Kidney (tissue), 14 donors: ENCODE measurements around the gene CLMN. TPM values are rescaled to one million over a fixed set of nuclear protein-coding genes. Genes with fewer than 3 reads are reported as not detected.
"Not testable (repeated sequence)": the region's sequence is repeated elsewhere in the genome, so short reads cannot be mapped to it uniquely, and the experiment has no call there.

Experiments used
- DNase-seq, 5 donors: peaks; one replicate each; pipeline ENCODE4 v3.0.0-alpha.2; 2013 to 2020
- FAIRE-seq: peaks from 2 replicates; lab custom pipeline; 2012; peaks lifted over from hg19 to GRCh38; lab: Jason Lieb, UNC
- H3K27ac ChIP-seq, 2 donors: one replicate each; pipeline ENCODE4 v1.7.0; 2013; ENCODE audit warnings: low read depth in 2 of 2, low read length in 2 of 2, inconsistent platforms in 1 of 2
- H3K27me3 ChIP-seq: one replicate; pipeline ENCODE4 v1.7.1; 2013; ENCODE audit warnings: low read length, inconsistent platforms; ENCODE audit not compliant: control insufficient read depth, insufficient read depth
- H3K36me3 ChIP-seq, 3 donors: one replicate each; pipeline versions ENCODE4 v1.7.0 to v1.7.1; 2013; ENCODE audit warnings: low read length in 3 of 3, control low read depth in 1 of 3, inconsistent platforms in 1 of 3; ENCODE audit not compliant: insufficient read depth in 3 of 3, control insufficient read depth in 2 of 3
- H3K4me1 ChIP-seq, 3 donors: one replicate each; pipeline versions ENCODE4 v1.7.0 to v1.7.1; 2013; ENCODE audit warnings: low read length in 3 of 3, inconsistent platforms in 1 of 3, low read depth in 1 of 3; ENCODE audit not compliant: control insufficient read depth in 2 of 3, insufficient read depth in 2 of 3
- H3K4me3 ChIP-seq, 3 donors: one replicate each; pipeline versions ENCODE4 v1.7.0 to v1.8.1; 2013; ENCODE audit warnings: low read length in 3 of 3, control low read depth in 1 of 3, inconsistent platforms in 1 of 3
- H3K9ac ChIP-seq, 3 donors: one replicate each; pipeline versions ENCODE4 v1.7.0 to v1.7.1; 2013; ENCODE audit warnings: low read length in 3 of 3, control low read depth in 1 of 3, inconsistent platforms in 1 of 3
- H3K9me3 ChIP-seq, 3 donors: one replicate each; pipeline versions ENCODE4 v1.7.0 to v1.7.1; 2013; ENCODE audit warnings: low read length in 3 of 3, control low read depth in 1 of 3, inconsistent platforms in 1 of 3; ENCODE audit not compliant: control insufficient read depth in 2 of 3, insufficient read depth in 1 of 3
- intact Hi-C: fragments of 100-400 bp; cut with DNase I; formaldehyde crosslinking; loops from one replicate; pipeline ENCODE4 v1.11.1; 2022
- polyA plus RNA-seq: library from polyadenylated mRNA; stranded (reverse); fragments of 350-450 nt; fragmentation: Illumina TruSeq; extraction: RNeasy Lipid Tissue Mini Kit (QIAGEN cat#74804); gene quantifications from one replicate; pipeline ENCODE4 v1.2.3, GENCODE V29; 2014; ENCODE audit warnings: low read depth, low replicate concordance; ENCODE audit not compliant: insufficient read depth
- total RNA-seq: library from RNA; stranded (reverse); fragmentation: NEBNext Ultra II Directional; extraction: Animal tissue kit (Norgen Biotek cat#: 25700); gene quantifications from one replicate; pipeline ENCODE4 v1.2.1, GENCODE V29; 2021
- TF ChIP-seq, protein P1 (sequence below): IDR thresholded peaks from 3 replicates; pipeline ENCODE4 v1.5.1; 2012; ENCODE audit warnings: mild to moderate bottlenecking, moderate library complexity, borderline replicate concordance; ENCODE audit not compliant: insufficient read depth; ENCODE audit errors: extremely low read depth
- donor health status: control.
- donor health status: control.
- donor health status: control.
- donor health status: control.
- donor health status: control.
- donor health status: DM: yes; HTN: yes; CAD: no.
- donor health status: Normal renal cell carcinoma (clear cell type).

The CLMN gene
- total and polyA plus RNA-seq, 2 donors from 2014 or later = 33.1 to 151 TPM

DNA sequence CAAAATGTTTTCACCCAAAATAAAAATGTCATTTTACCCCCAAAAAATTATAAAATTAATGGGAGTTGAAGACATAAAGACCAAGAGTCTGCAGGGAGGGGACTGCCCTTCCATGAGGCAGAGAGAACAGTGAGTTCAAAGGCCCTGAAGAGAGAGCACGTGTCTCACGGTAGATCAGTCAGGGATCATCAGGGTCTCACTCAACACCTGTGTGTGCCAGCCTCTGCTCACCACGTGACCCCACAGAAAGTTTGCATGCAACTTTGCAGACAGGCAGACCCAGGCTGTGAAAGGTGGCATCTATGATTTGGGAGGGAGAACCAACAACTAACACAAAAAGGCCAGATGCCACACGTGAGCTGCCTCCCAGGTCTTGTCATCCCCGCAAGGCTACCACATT lies 33.1 kb downstream of the CLMN start:
- H3K4me1 ChIP-seq = peaks cover 0 to 24% (median 10%) of the 10 kb centered on the region in 3 donors
- no peak overlapping the region for H3K27ac ChIP-seq
- H3K4me3 ChIP-seq = no peak overlapping the region
- H3K9ac ChIP-seq = no peak overlapping the region
- no peaks in the 10 kb centered on the region for H3K36me3 ChIP-seq
- DNase-seq (peak in 1 of 5 donors; percentile 18), FAIRE-seq (no peak)
- TF ChIP-seq, protein P1, sequence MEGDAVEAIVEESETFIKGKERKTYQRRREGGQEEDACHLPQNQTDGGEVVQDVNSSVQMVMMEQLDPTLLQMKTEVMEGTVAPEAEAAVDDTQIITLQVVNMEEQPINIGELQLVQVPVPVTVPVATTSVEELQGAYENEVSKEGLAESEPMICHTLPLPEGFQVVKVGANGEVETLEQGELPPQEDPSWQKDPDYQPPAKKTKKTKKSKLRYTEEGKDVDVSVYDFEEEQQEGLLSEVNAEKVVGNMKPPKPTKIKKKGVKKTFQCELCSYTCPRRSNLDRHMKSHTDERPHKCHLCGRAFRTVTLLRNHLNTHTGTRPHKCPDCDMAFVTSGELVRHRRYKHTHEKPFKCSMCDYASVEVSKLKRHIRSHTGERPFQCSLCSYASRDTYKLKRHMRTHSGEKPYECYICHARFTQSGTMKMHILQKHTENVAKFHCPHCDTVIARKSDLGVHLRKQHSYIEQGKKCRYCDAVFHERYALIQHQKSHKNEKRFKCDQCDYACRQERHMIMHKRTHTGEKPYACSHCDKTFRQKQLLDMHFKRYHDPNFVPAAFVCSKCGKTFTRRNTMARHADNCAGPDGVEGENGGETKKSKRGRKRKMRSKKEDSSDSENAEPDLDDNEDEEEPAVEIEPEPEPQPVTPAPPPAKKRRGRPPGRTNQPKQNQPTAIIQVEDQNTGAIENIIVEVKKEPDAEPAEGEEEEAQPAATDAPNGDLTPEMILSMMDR = no peak
- no peaks in the 10 kb centered on the region for H3K9me3 ChIP-seq
- intact Hi-C loops = no loop called here
- H3K27me3 ChIP-seq = no peaks in the 10 kb centered on the region

DNA sequence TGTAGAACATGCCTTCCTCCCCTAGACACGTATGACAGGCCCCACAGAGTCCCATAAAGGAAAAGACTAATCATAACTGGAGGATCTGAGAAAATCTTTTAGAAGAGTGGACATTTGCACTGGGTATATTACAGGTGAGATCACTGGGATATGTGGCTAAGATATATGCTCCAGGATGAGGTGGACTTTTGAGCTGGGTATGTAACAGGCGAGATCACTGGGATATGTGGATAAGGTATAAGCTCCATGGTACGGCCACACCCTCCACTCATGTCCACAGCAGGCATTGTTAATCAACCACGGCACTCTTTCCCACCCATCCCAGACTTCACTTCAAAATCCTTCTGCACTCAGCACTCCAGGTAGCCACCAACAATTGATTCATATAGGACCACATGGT lies 34.1 kb downstream of the CLMN start:
- no peak for FAIRE-seq
- H3K9ac ChIP-seq = no peak overlapping the region

DNA sequence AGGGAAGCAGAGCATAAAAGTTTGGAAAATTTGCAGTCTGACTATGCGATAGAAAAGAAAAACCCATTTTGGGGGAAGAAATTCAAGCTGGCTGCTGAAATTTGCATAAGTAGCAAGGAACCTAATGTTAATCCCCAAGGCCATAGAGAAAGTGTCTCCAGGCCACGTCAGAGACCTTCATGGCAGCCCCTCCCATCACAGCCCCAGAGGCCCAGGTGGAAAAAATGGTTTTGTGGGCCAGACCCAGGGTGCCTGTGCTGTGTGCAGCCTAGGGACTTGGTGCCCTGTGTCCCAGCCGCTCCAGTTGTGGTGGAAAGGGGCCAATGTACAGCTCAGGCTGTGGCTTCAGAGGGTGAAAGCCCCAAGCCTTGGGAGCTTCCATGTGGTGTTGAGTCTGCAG lies 35.9 kb downstream of the CLMN start:
- H3K9ac ChIP-seq, H3K27me3 ChIP-seq, H3K4me3 ChIP-seq, H3K9me3 ChIP-seq, intact Hi-C loops, FAIRE-seq, H3K27ac ChIP-seq, H3K36me3 ChIP-seq, DNase-seq: not testable (repeated sequence)
- peaks cover 0 to 21% (median 8%) of the 10 kb centered on the region in 3 donors for H3K4me1 ChIP-seq

More for the DNA sequence above, 34.1 kb downstream of the CLMN start:
- peak in 1 of 5 donors; percentile 9 for DNase-seq
- TF ChIP-seq, protein P1 = no peak
- Histone ChIP-seq H3K4me3 (no peak overlapping the region), H3K4me1 (peaks cover 0 to 22% (median 4%) of the 10 kb centered on the region in 3 donors), H3K36me3 (no peaks in the 10 kb centered on the region), H3K27ac (no peak overlapping the region), H3K27me3 (no peaks in the 10 kb centered on the region), H3K9me3 (no peaks in the 10 kb centered on the region)
- intact Hi-C loops = no loop called here

DNA sequence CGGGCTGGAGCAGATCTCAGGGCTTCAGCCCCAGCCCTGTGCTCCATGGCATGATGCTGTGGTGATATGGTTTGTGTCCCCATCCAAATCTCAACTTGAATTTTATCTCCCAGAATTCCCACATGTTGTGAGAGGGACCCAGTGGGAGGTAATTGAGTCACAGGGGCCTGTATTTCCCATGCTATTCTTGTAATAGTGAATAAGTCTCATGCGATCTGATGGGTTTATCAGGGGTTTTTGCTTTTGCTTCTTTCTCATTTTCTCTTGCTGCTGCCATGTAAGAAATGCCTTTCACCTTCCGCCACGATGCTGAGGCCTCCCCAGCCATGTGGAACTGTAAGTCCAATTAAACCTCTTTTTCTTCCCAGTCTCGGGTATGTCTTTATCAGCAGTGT lies 36.7 kb downstream of the CLMN start:
- H3K4me3 ChIP-seq, H3K9me3 ChIP-seq, H3K27me3 ChIP-seq, DNase-seq, FAIRE-seq, intact Hi-C loops, H3K36me3 ChIP-seq, H3K9ac ChIP-seq: not testable (repeated sequence)
- Histone ChIP-seq H3K27ac (peak overlapping the region; percentile 34 to 60), H3K4me1 (peaks cover 0 to 18% (median 8%) of the 10 kb centered on the region in 3 donors)
